LNCaP clone FGC (cell line): ENCODE measurements around the gene CHRNE.
"Not testable (repeated sequence)": the region's sequence is repeated elsewhere in the genome, so short reads cannot be mapped to it uniquely, and the experiment has no call there.

Experiments used
- DNase-seq: peaks from one replicate; pipeline ENCODE4 v3.0.0-alpha.2; 2011; ENCODE audit warnings: low read depth
- H3K4me3 ChIP-seq: 2 replicates; pipeline ENCODE4 v1.5.1; 2011; ENCODE audit warnings: mild to moderate bottlenecking, low read depth, low read length, control low read depth
- TF ChIP-seq, protein P1 (sequence below): IDR thresholded peaks from 2 replicates; pipeline ENCODE4 v1.5.1; 2012; ENCODE audit warnings: mild to moderate bottlenecking; ENCODE audit not compliant: control insufficient read depth, insufficient read depth; ENCODE audit errors: extremely low read depth

Gene CHRNE

DNA sequence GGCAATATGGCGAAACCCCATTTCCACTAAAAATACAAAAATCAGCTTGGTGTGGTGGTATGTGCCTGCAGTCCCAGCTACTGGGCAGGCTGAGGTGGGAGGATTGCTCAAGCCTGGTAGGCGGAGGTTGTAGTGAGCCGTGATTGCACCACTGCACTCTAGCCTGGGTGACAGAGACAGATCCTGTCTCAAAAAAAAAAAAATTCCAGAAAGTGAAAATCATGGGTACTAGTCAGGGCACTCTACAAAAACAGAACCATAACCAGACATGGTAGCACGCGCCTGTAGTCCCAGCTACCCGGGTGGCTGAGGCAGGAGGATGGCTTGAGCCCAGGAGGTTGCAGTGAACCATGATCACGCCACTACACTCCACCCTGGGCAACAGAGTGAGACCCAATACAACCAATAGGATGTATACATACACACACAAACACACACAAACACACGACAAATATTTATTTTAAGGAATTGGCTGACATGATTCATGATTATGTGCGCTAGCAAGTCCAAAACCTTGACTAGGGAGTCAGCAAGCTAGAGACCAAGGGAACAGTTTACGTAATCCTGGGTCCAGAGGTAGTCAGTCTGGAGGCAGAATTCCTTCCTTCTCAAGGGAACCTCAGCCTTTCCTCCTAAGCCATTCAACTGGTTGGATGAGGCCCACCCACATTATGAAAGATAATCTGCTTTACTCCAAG, 17.6 kb upstream of the CHRNE start:
- DNase-seq, result no peak
- TF ChIP-seq, protein P1, sequence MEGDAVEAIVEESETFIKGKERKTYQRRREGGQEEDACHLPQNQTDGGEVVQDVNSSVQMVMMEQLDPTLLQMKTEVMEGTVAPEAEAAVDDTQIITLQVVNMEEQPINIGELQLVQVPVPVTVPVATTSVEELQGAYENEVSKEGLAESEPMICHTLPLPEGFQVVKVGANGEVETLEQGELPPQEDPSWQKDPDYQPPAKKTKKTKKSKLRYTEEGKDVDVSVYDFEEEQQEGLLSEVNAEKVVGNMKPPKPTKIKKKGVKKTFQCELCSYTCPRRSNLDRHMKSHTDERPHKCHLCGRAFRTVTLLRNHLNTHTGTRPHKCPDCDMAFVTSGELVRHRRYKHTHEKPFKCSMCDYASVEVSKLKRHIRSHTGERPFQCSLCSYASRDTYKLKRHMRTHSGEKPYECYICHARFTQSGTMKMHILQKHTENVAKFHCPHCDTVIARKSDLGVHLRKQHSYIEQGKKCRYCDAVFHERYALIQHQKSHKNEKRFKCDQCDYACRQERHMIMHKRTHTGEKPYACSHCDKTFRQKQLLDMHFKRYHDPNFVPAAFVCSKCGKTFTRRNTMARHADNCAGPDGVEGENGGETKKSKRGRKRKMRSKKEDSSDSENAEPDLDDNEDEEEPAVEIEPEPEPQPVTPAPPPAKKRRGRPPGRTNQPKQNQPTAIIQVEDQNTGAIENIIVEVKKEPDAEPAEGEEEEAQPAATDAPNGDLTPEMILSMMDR, result no peak
- H3K4me3 ChIP-seq, result no peak overlapping the region

DNA sequence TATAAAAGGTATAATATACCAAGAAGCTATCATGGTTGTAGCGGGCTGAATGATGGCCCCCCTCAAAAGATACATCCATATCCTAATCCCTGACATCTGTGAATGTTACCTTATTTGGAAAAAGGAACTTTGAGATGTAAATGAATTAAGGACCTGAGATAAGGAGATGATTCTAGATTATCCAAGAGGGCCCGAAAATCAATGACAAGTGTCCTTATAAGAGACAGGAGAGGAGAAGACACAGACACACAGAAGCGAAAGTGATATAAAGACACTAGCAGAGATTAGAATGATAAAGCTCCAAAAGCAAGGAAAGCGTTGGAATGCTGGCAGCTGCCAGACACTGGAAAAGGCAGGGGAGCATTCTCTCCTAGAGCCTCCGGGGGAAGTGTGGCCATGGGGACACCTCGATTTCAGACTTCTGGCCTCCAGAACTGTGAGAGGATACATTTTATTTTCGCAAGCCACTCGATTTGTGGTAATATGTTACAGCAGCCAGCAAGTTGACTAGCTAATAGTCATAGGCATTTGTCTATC, 16.7 kb upstream of the CHRNE start:
- no peak overlapping the region for H3K4me3 ChIP-seq
- DNase-seq, result no peak
- TF ChIP-seq, protein P1, result no peak

DNA sequence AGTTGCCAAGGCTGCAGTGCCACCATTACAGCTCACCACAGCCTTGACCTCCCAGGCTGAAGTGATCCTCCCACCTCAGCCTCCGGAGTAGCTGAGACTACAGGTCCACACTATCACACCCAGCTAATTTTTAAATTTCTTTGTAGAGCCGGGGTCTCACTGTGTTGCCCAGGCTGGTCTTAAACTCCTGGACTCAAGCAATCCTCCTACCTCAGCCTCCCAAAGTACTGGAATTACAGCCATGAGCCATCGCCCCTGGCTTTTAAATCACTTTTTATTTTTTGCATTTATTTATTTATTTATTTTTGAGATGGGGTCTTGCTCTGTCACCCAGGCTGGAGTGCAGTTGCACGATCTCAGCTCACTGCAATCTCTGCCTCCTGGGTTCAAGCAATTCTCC, 11.7 kb upstream of the CHRNE start:
- not testable (repeated sequence) for DNase-seq, H3K4me3 ChIP-seq

DNA sequence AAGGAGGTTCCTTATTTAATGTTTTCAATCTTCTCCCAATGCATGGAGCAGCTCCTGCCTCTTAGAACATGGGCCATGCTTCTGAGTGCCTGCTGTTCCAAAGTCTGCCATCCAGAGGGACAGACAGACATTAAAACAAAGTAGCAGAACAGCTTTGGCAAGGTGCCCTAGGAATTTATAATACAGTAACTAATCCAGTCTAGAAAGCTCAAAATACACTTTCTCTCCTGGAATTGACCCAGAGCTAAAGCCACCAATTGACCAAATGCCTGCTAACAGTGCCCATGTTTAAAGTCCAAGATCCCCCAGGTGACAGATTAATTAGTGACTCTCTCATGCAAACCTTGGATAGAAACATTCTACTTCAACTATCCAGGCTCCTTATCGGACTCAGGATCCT, 11.1 kb upstream of the CHRNE start:
- DNase-seq, result no peak
- TF ChIP-seq, protein P1, result no peak
- no peak overlapping the region for H3K4me3 ChIP-seq

DNA sequence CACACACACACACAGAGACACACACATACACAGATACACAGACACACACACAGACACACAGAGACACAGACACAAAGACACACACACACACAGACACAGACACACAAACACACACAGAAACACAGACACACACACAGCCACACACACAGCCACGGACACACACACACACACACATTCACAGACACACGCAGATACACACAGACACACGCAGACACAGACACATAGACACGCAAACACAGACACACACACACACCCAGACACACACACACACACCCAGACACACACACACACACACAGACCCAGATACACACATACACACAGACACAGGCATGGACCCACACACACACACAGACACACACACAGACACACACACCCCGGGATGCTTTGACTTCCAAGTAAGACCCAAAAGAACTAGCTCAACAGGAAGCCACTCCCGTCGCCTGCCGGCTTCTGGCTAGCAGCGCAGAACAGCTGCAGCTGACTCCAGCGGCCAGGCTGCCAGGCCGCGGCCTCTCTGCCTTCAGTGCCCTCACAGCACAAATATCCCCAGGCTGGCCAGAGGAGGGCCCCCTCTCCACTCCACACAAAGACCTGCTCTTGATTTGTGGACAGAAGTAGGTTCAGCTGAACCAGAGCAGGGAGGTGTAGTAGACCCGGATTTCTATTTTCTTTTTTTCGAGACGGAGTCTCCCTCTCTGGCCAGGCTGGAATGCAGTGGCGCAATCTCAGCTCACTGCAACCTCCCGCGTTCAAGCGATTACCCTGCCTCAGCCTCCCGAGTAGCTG, 6.0 kb upstream of the CHRNE start:
- no peak overlapping the region for H3K4me3 ChIP-seq
- DNase-seq, result peak; percentile 74
- TF ChIP-seq, protein P1, result peak; percentile 78

DNA sequence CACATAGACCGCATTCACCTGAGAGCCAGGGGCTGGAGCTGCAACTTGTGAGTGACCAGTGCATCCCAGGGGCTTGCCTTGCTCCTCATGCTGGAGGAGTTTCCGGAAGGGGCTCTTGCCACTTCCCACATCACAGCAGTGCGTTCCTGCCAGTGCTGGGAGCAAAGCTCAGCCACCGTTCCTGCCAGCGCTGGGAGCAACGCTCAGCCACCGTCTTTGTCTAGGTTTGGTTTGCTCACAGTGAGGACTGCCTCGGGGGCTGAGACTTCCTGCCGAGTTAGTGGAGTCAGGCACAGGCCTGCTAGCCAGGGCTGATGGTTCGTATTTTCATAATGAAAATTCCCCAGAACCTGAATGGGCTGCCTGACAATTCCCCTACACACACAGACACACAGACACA, 5.4 kb upstream of the CHRNE start:
- no peak for DNase-seq
- no peak overlapping the region for H3K4me3 ChIP-seq
- TF ChIP-seq, protein P1, result no peak

DNA sequence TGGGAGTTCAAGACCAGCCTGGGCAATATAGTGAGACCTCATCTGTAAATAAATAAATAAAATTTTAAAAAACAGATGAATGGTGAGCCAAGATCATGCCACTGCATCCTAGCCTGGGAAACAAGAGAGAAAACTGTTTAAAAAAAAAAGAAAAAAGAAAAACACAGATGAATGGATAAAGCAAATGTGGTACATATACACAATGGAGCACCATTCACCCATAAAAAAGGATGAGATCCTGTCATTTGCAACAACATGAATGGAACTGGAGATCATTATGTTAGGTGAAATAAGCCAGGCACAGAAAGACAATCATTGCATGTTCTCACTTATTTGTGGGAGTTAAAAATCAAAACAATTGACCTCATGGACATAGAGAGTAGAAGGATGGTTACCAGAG, 3.7 kb upstream of the CHRNE start:
- not testable (repeated sequence) for DNase-seq

DNA sequence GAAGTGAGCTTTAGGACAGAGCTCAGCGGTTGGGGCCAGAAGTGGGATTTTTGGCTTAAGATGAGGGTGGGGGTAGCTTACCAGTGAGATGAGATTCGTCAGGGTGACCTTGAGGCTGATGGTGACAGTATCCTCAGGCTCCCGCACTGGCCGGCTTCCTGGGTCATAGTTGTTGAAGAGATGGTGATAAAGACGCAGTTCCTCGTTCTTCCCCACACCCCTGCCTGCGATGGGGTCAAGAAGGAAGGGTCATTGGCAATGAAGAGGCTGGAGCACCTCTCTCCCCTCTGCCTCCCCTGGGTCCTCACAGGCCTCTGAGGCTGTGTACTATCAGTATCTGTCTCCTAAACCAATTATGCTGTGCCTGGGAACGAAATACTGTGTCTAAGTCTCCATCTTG, 358 bp downstream of the CHRNE start:
- no peak overlapping the region for H3K4me3 ChIP-seq
- TF ChIP-seq, protein P1, result no peak
- no peak for DNase-seq

More for the DNA sequence above, 3.7 kb upstream of the CHRNE start:
- not testable (repeated sequence) for H3K4me3 ChIP-seq
